ENCODE data around the gene FUZ.

The FUZ gene

GRCh38 chr19:49766930-49767299 lies 46.2 kb downstream of the FUZ start, which contains the start of gene AP2A1:
Gene AP2A1, plus strand, starts transcription at chr19:49767001. Its CDS starts 133 bp downstream, at chr19:49767134.
- no peak for TF ChIP-seq ZFX (IDR thresholded peaks at IDR 0.05)
- TF ChIP-seq CTCF (conservative IDR thresholded peaks at IDR 0.05): no peak
- peak within 1 kb of the TSS; percentile 75 for H3K27ac ChIP-seq

- peak overlapping the region; percentile 75 for H3K27ac ChIP-seq
- TF ChIP-seq ZFX (IDR thresholded peaks at IDR 0.05) (no peak), CTCF (conservative IDR thresholded peaks at IDR 0.05) (no peak)
Observed at GRCh38 chr19:49766007-49766929, 46.8 kb downstream of the FUZ start.

DNA sequence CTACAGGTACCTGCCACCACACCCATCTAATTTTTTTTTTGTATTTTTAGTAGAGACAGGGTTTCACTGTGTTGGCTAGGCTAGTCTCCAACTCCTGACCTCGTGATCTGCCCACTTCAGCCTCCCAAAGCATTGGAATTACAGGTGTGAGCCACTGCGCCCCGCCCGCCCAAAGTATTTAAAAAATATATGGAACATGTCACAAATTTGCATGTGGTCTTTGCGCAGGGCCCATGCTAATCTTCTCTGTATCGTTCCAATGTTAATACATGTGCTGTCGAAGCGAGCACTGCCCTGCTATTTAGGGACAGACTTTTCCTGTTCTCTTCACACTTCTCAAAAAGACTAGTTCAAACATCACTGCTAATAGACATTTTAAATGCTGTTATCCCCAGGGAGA lies 48.8 kb downstream of the FUZ start:
- TF ChIP-seq CTCF (conservative IDR thresholded peaks at IDR 0.05) (no peak), ZFX (IDR thresholded peaks at IDR 0.05) (no peak)

DNA sequence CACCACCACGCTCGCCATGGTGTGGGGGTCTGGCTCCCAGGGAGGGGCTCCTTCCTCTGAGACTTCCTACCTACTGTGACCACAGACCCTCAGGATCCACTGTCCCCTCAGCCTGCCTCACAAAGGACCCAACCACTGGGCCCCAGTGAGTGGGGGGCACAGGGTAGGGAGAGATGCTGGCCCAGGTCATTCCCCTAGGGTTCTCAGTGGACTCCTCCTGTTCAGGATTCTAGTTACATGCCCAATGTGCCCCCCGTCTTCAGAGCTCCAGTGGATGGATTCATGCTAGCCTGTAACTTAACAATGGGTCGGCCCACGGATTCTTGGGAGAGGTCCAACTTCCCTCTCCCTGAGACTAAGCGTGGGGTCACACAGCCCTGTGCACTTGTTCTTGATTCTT lies 49.9 kb downstream of the FUZ start, which contains the start of gene TSKS:
Gene TSKS (minus strand): TSS at position 77 of the 400 bp plus-strand sequence. CDS start 59 bp downstream, at position 18.
- no peak for TF ChIP-seq CTCF (conservative IDR thresholded peaks at IDR 0.05)
- TF ChIP-seq ZFX (IDR thresholded peaks at IDR 0.05): no peak
- H3K27ac ChIP-seq: no peak within 1 kb of the TSS

More for the DNA sequence above, 48.8 kb downstream of the FUZ start:
- no peak overlapping the region; the same call in 1 of the 2 replicates for H3K27ac ChIP-seq

GRCh38 chr19:49761625-49762311 lies 51.3 kb downstream of the FUZ start:
- TF ChIP-seq ZFX (IDR thresholded peaks at IDR 0.05) (no peak), CTCF (conservative IDR thresholded peaks at IDR 0.05) (no peak)

DNA sequence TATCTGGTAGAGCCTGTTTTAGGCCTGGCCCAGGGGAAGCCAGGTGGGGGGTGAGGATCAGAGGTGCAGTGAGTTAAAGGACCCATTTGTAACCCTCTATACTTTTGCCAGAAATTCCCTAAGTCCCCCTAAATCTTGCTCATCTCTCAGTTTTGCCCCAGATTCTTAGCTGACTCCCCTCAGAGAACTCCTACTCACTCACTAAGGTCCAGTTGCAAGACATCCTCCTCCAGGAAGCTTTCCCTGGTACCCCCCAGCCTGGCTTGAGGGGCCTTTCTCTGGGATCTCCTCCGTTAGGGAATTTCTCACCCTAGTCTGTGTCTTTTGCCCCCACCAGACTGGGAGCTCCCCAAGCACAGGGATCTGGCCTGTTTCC lies 51.9 kb downstream of the FUZ start:
- no peak overlapping the region for H3K27ac ChIP-seq
- TF ChIP-seq ZFX (IDR thresholded peaks at IDR 0.05) (no peak), CTCF (conservative IDR thresholded peaks at IDR 0.05) (no peak)

More at GRCh38 chr19:49761625-49762311, 51.3 kb downstream of the FUZ start:
- H3K27ac ChIP-seq: no peak overlapping the region

- no peak for TF ChIP-seq CTCF (conservative IDR thresholded peaks at IDR 0.05)
- TF ChIP-seq ZFX (IDR thresholded peaks at IDR 0.05): no peak
- no peak overlapping the region for H3K27ac ChIP-seq
Observed at GRCh38 chr19:49758292-49758691, 54.8 kb downstream of the FUZ start.

Measured in C4-2B (cell line).